ENCODE data around the gene C16orf96.
A peak's percentile ranks its signal among the peaks of the same experiment; 100 is the strongest.

The C16orf96 gene
- total RNA-seq = 0 to 1.2 (median 0.27) reads per million in 4 experiments

DNA sequence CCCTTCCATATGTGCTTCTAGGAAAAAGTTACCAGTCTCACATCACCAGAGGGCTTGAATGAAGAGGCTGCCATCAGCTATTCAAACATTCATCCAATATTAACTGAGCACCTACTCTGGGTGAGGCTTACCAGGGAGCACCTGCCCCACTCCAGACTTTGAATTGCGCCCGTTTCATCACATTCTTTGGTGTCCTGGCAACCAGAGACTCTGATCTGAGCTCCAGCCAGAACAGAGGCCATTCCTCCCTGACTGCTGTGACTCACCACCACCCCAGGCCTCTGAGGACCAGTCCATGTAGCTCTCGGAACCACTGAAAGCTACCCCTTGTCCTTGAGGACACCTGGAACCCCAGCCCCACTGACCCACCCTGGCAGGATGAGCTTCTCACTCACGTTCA lies at the start of gene C16orf96:
Gene C16orf96, plus strand, starts transcription at position 229 of the 400 bp plus-strand sequence. Its CDS starts 150 bp downstream, at position 379.
- DNase-seq = no peak

- DNase-seq = peak; percentile 18
Observed at GRCh38 chr16:4506450-4506849, 49.7 kb upstream of the C16orf96 start.

DNA sequence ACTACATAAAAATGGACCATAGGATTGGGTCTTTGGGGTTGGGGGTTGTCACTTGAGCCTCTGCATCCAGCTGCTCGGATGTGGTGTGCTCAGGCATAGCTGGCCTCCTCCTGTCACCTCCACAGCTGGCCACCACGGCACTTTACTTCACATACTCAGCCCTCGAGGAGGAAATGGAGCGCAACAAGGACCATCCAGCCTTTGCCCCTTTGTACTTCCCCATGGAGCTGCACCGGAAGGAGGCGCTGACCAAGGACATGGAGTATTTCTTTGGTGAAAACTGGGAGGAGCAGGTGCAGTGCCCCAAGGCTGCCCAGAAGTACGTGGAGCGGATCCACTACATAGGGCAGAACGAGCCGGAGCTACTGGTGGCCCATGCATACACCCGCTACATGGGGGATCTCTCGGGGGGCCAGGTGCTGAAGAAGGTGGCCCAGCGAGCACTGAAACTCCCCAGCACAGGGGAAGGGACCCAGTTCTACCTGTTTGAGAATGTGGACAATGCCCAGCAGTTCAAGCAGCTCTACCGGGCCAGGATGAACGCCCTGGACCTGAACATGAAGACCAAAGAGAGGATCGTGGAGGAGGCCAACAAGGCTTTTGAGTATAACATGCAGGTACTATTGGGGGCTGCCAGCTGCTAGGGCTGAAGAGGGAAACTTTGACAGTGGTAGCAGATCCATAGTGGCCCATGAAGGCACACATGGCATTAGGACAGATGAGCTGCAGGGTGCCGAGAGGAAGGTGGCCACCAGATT lies 48.4 kb upstream of the C16orf96 start:
- no peak for DNase-seq

- no peak for DNase-seq
Observed at GRCh38 chr16:4508806-4509205, 47.3 kb upstream of the C16orf96 start.

GRCh38 chr16:4509420-4509819 lies 46.7 kb upstream of the C16orf96 start:
- no peak for DNase-seq

- DNase-seq = no peak
Observed at GRCh38 chr16:4510131-4510530, 46.0 kb upstream of the C16orf96 start.

GRCh38 chr16:4510747-4511426 lies 45.3 kb upstream of the C16orf96 start:
- DNase-seq = no peak

DNA sequence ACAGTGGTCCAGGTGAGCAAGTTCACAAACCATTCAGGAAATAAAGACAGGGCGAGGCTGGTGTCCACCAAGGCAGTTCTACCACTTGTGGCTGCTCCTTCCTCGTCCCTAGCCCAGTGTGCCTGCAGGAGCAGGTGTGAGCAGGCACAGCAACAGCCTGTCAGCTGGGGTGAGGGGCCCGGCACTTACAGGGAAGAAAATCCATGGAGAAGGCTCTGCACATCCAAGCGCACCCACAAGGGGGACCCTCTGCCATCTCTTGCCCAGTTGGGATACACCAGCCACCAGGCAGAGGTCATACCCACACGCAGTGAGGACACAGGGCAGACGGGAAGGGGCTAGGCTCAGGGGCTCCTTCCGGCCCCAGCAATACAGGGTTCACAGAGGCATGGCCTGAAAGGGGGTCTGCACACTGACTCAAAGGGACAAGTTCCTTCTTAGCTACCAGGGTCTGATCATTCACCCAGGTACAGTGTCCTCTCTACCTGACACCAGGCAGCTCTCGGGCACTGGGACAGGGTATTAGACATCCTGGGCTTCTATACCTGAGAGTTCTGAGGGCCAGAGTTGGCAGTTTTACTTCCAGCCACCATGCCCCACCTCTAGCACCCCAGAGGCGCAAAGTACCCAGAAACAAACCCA lies 44.6 kb upstream of the C16orf96 start:
- DNase-seq = no peak

GRCh38 chr16:4512473-4512872 lies 43.7 kb upstream of the C16orf96 start:
- no peak for DNase-seq

GRCh38 chr16:4513086-4513860 lies 42.9 kb upstream of the C16orf96 start:
- DNase-seq = no peak

DNA sequence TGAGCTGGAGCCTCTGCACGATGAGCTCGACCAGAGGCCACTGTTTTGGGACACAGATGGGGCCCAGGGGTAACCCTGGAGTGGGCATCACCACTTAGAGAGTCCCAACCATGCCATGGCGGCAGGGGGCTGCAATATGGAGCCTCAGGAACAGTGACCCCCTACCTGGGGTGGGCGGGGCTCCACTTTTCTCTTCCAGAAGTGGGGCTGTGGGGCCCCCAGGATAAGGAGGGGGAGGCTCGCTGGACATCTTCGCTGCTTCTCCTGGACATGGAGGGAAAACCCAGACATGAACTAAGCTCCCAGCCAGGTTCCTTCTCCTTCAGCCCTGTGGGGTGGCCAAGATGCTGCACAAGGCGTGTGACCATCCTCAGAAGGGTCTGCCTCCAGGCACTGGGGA lies 42.3 kb upstream of the C16orf96 start:
- no peak for DNase-seq

- DNase-seq = no peak
Observed at GRCh38 chr16:4514606-4515005, 41.5 kb upstream of the C16orf96 start.

GRCh38 chr16:4515611-4516233 lies 40.4 kb upstream of the C16orf96 start:
- no peak for DNase-seq

DNA sequence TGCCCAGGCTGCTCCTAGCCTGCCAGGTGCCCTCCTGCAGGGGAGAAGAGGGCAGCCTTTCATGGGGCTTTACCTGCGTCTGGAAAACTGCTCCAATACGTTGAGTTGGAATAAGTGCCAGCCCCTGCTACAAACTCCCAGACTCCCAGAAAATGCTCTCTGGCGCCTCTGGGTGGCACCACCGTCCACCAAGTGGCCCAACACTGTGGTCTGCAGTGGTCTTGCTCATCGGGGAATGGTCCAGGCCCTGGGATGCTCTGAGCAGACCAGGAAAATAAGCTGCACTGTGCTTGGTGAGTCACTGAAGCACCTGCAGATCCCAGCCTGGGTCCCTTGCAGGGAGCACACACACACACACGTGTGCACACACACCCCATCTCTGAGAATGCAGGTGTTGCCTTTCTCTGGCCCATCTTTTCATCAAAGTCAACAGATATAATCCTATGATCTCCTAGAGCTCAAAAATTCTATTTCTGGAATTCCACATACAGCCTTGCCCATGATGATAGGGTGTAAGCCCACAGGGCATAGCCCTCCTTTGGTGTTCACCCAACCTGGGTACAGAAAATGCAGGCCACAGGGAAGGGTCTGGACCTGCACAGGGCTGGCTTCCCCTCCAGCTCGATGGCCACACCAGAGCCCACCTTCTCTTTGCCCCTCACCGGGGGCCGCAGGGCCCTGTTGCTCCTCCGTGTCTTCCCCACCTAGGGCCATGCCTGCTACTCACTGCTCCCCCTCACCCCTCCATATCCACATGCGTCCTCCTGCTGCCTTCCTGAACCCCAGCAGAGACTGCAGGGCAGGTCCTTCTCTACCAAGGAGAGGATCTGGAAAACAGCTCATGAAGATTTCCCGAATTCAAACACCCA lies 38.1 kb upstream of the C16orf96 start:
- DNase-seq = no peak

DNA sequence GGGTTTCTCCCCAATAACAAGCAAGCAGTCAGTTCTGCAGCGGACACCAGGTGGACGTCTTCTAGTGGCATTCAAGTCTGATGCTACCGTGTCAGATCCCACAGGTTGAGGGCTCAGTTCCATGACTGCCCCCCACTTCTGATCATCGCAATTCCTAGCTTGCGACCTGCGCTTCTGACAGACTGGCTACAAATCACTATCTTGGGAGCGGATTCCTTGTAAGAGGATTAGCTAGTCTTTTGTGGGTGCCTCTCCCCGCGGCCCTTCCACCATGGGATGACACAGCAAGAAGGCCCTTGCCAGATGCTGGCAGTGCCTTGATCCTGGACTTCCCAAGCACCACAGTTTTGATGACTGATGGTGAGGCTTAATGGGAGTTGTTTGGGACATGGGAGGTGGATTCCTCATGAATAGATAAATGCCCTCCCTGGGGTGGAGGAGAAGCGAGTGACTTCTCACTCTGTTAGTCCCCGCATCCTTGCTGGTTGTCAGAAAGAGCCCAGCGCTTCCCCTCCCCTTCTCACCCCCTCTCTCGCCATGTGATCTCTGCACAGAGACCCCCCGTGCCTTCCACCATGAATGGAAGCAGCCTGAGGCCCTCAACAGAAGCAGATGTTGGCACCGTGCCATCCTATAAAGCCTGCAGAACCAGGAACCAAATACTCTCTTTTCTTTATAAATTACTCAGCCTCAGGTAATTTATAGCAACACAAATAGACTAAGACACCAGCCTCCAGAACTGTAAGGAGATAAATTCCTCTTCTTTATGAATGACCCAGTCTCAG lies 36.7 kb upstream of the C16orf96 start:
- DNase-seq = no peak

- no peak for DNase-seq
Observed at GRCh38 chr16:4520913-4521312, 35.2 kb upstream of the C16orf96 start.

DNA sequence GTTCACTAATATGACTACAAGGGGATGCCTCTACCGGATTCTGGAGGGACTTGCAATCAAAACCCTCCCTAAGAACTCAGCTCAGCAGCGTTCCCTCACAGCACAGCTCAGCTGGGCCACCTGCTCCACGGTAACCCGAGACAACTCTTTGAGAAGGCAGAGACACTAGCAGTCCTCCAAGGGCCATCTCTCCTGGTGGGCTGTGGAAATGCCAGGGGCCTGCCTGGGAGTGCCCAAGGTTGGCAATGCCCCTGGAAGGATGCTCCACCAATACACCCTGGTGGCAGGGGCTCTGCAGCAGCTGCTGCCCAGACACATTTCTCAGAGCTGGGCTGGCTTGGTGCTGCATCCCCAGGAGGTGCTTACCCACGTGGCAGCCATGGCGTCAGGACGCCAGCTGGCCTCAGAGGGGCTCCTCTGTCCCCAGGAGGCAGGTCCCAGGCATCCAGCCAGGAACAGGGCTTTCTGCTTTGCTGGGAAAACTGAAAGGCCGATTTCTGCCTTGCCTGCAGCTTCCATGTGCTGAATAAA lies 34.0 kb upstream of the C16orf96 start:
- no peak for DNase-seq

DNA sequence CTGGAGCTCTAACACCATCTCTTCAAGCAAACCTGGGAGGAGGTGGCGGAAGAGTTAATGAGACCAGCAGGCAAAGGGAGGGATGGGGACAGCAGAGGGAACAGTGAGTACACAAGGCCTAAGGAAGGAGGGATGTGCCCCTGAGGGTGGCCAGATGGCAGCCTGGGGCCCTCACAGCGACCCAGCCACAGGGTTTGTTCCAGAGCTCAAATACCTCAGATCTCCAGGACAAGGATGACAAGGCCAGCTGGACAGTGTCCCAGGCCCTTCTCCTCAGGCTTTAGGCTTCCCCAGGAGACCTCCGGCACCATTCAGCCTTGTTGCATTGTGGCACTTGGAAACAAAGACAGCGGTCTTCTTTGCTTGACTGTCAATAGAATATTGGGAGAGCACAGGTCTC lies 32.5 kb upstream of the C16orf96 start:
- no peak for DNase-seq

- DNase-seq = no peak
Observed at GRCh38 chr16:4524571-4524970, 31.6 kb upstream of the C16orf96 start.

DNA sequence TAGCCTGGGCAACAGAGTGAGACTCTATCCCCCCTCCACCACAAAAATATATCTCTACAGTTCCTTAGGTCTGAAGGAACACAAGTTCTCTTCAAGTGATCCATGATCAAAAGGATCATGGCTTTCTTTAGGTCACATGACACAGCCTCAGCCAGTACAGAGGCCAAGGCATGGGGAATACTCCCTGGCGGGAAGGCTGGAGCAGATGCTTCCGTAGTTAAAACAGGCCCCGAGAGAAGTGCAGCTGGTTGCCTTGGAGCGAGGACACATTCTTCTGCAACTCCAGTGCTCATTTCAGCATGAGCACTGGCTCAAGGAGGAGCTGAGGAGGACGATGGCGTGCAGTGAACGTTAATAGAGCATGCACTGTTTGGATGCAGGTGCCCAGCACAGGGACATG lies 31.1 kb upstream of the C16orf96 start:
- no peak for DNase-seq

Data from effector CD8-positive, alpha-beta T cell (primary cell).